Muscle of back (tissue), 11 donors: ENCODE results near the gene LGR4. TPM values are rescaled to one million over a fixed set of nuclear protein-coding genes. Genes with fewer than 3 reads are reported as not detected.

Experiments
- DNase-seq, 3 donors: peaks; one replicate each; pipeline versions ENCODE4 v3.0.0 to v3.0.0-alpha.2; 2013
- polyA plus RNA-seq, 10 donors: library from polyadenylated mRNA; unstranded; fragments of 120-200 nt; gene quantifications; one replicate each; pipeline ENCODE4 v1.2.1, GENCODE V29; 2013; ENCODE audit not compliant: insufficient read length in 10 of 10

LGR4 gene
- polyA plus RNA-seq, 10 donors, result 26.3 to 41.0 (median 28.5) TPM

GRCh38 chr11:27431808-27432207, 40.8 kb downstream of the LGR4 start:
- no peak for DNase-seq

- no peak for DNase-seq
Measured at GRCh38 chr11:27429761-27430393, 42.7 kb downstream of the LGR4 start.

GRCh38 chr11:27427183-27427980, 45.2 kb downstream of the LGR4 start:
- no peak for DNase-seq

- DNase-seq, result no peak
Measured at GRCh38 chr11:27425814-27426213, 46.8 kb downstream of the LGR4 start.

DNA sequence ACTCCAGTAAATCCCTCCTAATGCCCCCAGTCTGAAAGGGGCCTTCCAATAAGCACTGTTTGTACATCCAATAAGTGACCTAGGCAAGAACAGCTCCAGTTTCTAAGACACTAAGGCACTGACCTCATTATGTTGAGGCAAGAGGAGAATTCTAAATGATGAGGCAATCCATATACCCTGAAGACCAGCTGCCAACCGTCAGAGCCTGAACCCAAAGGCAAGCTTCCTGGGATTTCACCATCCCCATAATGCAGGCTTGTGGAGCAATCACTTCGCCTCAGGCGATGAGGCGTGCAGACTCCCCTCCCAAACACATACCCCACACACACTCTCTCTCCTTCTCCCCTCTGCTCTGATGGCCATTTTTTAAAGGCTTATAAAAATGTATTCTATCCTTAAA, 49.5 kb downstream of the LGR4 start:
- no peak for DNase-seq

GRCh38 chr11:27421819-27422494, 50.6 kb downstream of the LGR4 start:
- no peak for DNase-seq

DNA sequence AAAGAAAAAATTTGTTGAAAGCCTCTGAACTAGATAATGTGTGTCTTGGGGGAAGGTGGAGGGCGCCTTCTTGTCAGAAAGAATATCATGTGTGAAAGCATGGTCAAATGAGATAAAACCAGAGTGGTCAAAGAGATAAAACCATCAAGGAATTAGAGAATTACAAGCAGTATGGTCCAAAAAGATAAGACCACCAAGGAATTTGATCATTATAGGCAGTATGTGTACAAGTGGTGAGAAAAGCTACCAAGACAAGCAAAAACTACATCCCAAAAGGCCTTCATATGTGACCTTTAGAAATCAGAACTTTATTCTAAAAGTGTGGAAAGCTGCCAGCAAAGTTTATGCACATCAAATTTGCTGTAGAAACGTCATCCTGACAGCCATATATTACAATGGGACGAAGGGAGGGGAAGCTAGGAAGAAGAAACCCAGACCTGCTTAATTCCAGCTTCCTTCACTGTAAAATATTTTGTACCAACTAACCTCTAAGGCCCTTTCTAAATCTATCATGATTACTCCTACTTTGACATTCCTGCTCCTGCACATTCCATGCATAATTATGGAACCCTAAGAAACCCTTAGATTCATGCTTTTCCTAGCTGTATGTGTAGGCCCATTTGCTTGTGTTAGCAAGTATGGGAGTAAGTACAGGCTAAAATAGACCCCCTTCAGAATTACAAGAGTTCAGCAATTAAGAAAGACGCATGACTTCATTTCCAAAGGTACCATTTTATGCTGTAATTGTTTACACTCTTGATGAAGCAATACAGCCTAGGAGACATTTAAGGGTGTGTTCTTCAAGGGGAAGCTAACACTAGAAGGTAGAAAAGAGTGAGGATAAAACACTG, 51.6 kb downstream of the LGR4 start:
- DNase-seq, result no peak

DNA sequence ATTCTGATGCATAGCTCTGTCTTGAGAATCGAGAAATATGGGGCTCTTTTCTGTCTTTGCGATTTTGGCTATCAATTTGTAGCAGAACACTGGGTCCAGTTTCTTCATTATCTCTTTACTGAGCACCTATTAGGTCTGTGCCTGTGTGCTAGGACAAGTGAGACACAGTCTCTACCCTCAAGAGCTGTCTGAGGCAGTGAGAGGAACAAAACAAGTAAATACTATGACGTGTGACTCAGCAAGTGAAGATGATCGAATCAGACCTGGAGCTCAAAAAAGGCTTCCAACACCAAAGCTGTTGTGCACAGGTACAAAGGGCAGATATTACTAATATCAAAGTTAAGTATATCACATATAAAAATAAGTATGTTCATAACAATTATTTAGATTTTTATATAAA, 52.4 kb downstream of the LGR4 start:
- DNase-seq, result no peak

- no peak for DNase-seq
Measured at GRCh38 chr11:27418356-27418755, 54.2 kb downstream of the LGR4 start.

DNA sequence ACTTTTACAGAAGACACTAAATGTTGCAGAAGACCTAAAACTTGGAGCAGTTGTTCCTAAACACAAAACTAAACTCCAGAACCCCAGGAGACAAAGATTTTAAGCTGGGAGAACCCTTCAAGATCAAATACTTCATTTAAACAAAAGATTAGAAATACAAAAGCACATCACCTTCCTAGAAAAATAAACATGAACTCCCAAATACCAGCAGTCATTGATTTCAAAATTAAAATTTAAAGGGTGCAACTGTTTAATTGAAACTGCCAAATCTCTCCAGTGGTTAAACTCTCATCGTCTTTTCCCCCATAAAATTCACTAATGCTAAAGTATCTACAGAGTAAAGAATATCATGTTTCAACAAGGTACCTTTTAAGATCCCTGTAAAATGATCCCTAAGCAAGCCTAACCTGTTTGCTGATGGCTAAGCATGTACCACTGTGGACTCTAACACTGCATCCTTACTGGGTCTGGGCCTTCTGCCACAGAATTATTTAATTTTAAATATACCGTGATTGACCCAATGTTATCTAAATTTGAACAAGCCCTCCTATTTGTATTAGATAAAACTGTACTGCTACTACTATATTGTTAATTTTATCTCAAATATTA, 55.9 kb downstream of the LGR4 start:
- no peak for DNase-seq

DNA sequence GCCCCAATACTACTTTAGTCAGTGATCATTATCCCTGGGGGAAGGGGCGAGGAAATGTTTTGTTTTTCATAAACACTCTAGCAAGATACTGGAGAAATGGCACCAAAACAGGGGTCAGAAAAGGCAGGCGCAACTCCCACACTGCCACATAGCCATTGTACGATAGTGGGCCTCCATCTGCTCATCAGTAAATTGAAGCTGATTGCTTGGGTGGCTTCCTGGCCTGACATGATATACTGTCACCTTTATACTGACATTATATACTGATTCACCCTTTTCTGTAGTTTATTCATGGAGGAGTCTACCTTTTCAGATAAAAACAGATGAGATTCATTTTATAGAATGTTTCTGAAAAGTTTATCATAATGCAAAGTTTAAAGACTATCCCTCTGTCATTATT, 57.9 kb downstream of the LGR4 start:
- DNase-seq, result no peak

GRCh38 chr11:27413218-27413617, 59.4 kb downstream of the LGR4 start:
- no peak for DNase-seq

DNA sequence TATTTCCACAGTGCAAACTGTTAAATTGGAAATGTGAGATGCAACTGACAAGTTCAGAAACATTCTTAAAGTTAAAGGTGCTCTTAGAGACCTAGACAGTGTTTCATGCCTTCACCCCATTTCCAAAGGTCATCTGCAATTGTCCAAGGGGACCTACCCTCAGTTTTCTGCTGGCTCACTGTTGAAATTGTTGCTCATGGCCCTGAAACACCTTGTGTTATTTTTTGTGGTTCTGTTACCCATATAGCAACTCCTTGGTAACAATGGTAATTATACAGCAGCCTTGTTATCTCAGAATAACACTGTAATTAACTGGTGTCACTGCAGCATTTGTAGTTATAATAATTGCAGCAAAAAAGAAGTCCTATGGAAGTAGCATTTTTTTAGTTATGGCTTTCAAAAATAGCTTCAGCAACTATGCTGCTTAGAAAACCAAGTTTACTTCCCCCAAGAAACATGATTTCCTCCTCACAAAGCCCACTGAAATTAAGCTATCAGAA, 60.3 kb downstream of the LGR4 start:
- no peak for DNase-seq

GRCh38 chr11:27411328-27411727, 61.3 kb downstream of the LGR4 start:
- no peak for DNase-seq

DNA sequence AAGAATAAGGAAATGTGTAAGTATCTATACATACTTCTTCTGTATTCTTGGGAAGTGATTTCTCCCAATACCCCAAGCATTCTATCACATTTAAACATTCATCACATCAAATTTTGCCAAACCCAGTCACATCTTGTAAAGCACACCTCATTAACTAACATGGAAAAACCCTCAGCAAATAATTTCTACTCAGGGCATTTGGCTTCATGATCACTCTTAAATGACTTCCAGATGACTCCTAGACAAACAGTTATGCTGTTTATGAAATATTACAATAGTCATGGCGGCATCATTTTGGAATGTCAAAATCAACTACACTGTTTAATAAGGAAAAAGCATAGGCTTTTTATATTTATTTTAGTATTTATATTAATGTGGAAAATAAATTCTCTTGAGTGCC, 62.3 kb downstream of the LGR4 start:
- DNase-seq, result peak in 1 of 3 donors; percentile 39

DNA sequence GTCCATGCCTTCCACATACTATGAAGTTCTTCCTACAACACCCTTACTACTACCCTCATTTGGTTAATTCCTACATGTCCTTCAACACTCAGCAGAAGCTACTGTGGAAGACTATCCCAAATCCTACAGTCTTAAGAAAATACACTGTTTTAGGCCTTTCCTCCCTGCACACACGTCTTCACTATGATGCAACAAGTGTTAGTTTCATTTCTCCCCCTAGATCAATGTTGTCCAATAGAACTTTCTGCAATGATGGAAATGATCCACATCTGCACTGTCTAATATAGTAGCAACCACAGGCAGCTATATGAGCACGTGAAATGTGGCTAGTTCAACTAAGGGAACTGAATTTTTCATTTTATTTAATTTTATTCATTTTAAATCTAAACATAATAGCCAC, 62.8 kb downstream of the LGR4 start:
- no peak for DNase-seq

DNA sequence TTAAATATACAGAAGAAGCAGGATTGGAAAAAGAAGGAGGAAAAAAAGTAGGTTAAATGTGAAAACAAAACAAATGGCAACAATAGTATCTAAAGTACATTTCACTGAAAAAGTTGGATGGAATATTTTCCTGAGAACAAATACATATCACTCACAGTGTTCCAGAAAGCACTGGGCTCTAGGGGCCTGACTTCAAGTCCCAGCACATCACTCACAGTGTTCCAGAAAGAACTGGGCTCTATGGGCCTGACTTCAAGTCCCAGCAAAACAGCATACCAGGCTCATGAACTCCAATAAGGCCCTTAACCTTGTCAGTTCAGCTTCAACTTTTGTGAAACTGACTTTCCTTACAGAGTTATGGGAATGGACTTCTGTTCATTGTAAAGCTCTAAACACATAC, 63.5 kb downstream of the LGR4 start:
- DNase-seq, result peak in 1 of 3 donors; percentile 53

- no peak for DNase-seq
Measured at GRCh38 chr11:27408246-27408800, 64.3 kb downstream of the LGR4 start.

GRCh38 chr11:27406498-27407354, 65.9 kb downstream of the LGR4 start:
- DNase-seq, result no peak

GRCh38 chr11:27405134-27405533, 67.5 kb downstream of the LGR4 start:
- no peak for DNase-seq
